GM10266 (cell line): ENCODE data around the gene SLC40A1.
"Not testable (repeated sequence)": the region's sequence is repeated elsewhere in the genome, so short reads cannot be mapped to it uniquely, and the experiment has no call there.

Experiments
- DNase-seq: peaks from one replicate; pipeline ENCODE4 v3.0.0; 2012; ENCODE audit errors: extremely low spot score
- TF ChIP-seq, protein P1 (sequence below): IDR thresholded peaks from 2 replicates; pipeline ENCODE4 v1.5.1; 2012; ENCODE audit warnings: mild to moderate bottlenecking, low read depth; ENCODE audit not compliant: control insufficient read depth, insufficient read depth; ENCODE audit errors: missing control alignments

SLC40A1 gene

DNA sequence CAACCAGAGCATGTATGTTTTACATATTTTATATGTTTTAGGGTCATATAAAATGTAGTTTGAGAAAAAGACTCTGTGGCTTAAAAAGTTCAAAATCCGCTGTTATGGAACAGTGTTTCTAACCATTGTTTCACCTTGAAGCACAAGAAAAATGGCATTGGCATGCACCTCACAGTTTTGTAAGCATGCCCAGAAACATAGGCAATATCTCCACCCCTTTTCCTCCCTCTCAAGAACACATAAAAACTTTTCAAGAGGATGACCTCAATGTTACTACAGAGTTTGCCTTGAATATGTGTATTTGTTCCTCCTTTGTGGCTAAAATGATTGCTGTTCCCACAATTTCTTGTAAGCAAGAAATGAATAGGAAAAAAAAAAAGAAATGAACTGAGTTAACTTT lies 29.3 kb upstream of the SLC40A1 start:
- no peak for DNase-seq
- TF ChIP-seq, protein P1, sequence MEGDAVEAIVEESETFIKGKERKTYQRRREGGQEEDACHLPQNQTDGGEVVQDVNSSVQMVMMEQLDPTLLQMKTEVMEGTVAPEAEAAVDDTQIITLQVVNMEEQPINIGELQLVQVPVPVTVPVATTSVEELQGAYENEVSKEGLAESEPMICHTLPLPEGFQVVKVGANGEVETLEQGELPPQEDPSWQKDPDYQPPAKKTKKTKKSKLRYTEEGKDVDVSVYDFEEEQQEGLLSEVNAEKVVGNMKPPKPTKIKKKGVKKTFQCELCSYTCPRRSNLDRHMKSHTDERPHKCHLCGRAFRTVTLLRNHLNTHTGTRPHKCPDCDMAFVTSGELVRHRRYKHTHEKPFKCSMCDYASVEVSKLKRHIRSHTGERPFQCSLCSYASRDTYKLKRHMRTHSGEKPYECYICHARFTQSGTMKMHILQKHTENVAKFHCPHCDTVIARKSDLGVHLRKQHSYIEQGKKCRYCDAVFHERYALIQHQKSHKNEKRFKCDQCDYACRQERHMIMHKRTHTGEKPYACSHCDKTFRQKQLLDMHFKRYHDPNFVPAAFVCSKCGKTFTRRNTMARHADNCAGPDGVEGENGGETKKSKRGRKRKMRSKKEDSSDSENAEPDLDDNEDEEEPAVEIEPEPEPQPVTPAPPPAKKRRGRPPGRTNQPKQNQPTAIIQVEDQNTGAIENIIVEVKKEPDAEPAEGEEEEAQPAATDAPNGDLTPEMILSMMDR: no peak

DNA sequence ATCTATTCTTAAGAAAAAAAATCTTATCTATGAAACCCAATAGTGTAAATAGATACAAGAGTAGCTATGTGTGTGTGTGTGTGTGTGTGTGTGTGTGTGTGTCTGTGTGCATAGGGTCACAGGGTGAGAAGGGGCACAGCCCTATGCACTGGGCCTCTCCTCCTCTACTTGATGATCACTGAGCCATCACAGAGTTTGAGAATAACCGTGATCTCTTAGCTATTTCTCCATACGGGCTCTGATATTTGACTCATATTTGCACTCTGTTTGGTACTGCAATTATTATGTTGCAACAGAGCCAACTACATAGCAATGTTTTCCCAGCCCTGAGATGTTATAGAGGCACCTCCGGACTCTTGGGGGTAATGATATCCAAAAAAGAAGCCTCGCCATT lies 28.8 kb upstream of the SLC40A1 start:
- DNase-seq: no peak
- TF ChIP-seq, protein P1: no peak

GRCh38 chr2:189608795-189609422 lies 28.3 kb upstream of the SLC40A1 start:
- TF ChIP-seq, protein P1: no peak
- no peak for DNase-seq

- no peak for DNase-seq
- TF ChIP-seq, protein P1: no peak
Observed at GRCh38 chr2:189608170-189608569, 27.6 kb upstream of the SLC40A1 start.

GRCh38 chr2:189602233-189602632 lies 21.6 kb upstream of the SLC40A1 start:
- DNase-seq: no peak
- TF ChIP-seq, protein P1: no peak

- not testable (repeated sequence) for DNase-seq
Observed at GRCh38 chr2:189601652-189602051, 21.1 kb upstream of the SLC40A1 start.

GRCh38 chr2:189601043-189601442 lies 20.5 kb upstream of the SLC40A1 start:
- no peak for DNase-seq
- TF ChIP-seq, protein P1: no peak

DNA sequence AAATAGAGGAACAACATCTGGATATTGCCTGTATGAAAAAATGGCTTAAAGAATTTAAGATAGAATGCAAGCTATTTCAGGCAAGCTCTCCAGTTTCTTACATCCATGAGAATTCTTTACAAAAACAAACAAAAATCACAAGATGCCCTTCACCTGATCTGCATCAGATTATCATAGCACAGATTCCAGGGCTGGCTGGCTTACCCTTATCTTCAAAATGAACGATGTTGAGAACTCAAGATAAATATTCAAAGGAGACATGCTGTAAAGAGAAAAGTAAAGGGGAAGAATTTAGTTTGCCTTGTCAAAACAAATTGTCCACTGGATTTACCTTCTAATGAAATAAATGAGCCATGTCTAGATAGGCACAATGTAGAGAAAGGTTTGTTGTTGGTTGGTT lies 18.7 kb upstream of the SLC40A1 start:
- DNase-seq: no peak
- TF ChIP-seq, protein P1: no peak
